Measurements from ENCODE around the gene TP53I11. TPM values are rescaled to one million over a fixed set of nuclear protein-coding genes. Genes with fewer than 3 reads are reported as not detected.
A peak's percentile ranks its signal among the peaks of the same experiment; 100 is the strongest.

TP53I11 gene
- total RNA-seq, 1 donor from 2014 or later = 83.6 TPM

DNA sequence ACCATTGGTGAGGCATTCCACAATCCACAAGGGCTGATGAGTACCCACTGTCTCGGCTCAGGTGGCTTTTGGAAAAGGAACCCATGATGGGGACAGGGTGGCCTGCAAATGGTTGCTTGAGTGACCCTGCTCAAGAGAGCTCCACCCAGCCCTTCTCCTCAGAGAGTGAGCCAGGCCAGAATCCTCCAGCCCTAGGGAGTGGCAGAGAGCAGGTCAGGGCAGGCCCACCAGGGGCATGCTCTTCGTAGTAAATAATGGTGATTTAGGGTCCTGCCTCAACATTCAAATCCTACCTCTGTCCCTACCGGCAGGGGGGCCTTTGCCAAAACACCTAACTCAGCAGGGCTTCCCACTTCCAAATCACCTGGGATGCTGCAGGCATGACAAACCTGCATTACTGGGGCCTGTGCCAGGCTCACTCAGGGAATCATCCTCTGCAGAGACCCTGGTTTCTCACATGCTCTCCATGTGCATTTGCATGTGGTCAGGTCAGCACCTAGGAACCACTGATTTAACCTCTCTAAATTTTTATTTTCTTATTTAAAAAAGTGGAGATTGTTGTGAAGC lies 17.3 kb upstream of the TP53I11 start:
- DNase-seq (ENCODE audit: low read depth, low spot score) = no peak
- Mint-ChIP-seq H3K36me3 (ENCODE audit: low read depth) (no peaks in the 10 kb centered on the region), H3K27ac (ENCODE audit: unreplicated experiment) (no peak overlapping the region), H3K27me3 (ENCODE audit: low read depth) (no peaks in the 10 kb centered on the region), H3K4me1 (peaks cover 49% of the 10 kb centered on the region), H3K9me3 (no peaks in the 10 kb centered on the region), H3K4me3 (no peak overlapping the region)
- TF ChIP-seq, protein P1, sequence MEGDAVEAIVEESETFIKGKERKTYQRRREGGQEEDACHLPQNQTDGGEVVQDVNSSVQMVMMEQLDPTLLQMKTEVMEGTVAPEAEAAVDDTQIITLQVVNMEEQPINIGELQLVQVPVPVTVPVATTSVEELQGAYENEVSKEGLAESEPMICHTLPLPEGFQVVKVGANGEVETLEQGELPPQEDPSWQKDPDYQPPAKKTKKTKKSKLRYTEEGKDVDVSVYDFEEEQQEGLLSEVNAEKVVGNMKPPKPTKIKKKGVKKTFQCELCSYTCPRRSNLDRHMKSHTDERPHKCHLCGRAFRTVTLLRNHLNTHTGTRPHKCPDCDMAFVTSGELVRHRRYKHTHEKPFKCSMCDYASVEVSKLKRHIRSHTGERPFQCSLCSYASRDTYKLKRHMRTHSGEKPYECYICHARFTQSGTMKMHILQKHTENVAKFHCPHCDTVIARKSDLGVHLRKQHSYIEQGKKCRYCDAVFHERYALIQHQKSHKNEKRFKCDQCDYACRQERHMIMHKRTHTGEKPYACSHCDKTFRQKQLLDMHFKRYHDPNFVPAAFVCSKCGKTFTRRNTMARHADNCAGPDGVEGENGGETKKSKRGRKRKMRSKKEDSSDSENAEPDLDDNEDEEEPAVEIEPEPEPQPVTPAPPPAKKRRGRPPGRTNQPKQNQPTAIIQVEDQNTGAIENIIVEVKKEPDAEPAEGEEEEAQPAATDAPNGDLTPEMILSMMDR (conservative IDR thresholded peaks at IDR 0.05) = no peak

DNA sequence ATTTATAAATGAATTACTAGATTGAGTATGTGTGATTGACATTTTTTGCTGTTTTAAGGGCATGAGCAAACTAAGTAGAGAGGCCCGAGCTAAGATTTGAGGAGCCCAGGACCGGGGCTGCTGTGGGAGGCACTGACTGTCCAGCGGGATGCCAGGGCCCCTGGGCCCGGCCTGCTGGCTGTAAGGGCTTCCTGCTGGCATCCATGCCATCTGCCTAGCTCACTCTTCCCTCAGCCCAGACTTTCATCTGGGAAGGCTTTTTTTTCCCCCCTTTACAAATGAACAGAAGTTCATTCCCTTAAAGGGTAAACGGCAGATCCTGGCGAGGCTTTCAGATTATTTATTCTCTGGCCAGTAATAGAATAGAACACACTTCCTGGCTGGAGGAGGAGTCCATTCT lies 16.0 kb upstream of the TP53I11 start:
- Mint-ChIP-seq H3K27me3 (ENCODE audit: low read depth) (no peaks in the 10 kb centered on the region), H3K36me3 (ENCODE audit: low read depth) (no peaks in the 10 kb centered on the region), H3K4me3 (no peak overlapping the region), H3K27ac (ENCODE audit: unreplicated experiment) (no peak overlapping the region), H3K9me3 (no peaks in the 10 kb centered on the region), H3K4me1 (peaks cover 58% of the 10 kb centered on the region)
- no peak for DNase-seq (ENCODE audit: low read depth, low spot score)
- TF ChIP-seq, protein P1 (conservative IDR thresholded peaks at IDR 0.05) = no peak

DNA sequence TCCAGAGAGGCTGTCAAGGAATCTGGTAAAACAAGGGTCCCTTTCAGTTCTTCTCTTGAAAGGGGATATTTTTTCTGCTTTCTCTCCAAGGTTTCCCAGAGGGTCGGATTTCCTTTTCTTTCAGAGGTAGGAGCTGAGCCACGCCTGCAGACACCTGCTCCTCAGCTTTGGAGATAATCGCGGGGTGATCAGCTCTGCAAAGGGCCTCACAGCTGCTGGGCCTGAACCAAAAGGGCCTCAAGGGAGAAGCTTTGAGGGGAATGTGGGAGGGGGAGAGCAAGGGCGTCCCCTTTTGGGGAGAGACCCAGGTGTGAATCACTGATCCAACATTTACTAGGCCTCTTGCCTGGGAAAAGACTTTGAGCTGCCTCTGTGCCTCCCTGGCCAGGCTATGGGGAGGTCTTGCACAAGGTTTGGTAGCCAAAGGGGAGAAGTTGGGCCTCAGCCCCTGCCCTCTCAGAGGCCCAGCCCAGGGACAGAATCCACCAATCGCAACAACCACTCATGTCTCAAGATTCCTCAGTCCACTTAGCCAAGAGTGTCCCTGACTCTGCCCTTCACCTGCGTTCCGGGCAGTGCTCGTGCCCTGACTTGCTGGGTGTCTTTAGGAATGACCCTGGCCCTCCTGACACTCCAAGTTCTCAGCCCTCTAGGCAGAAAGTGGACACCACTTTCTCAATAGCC lies 14.0 kb upstream of the TP53I11 start:
- TF ChIP-seq, protein P1 (conservative IDR thresholded peaks at IDR 0.05) = no peak
- no peaks in the 10 kb centered on the region for H3K9me3 Mint-ChIP-seq
- no peak overlapping the region for H3K27ac Mint-ChIP-seq (ENCODE audit: unreplicated experiment)
- H3K36me3 Mint-ChIP-seq (ENCODE audit: low read depth) = no peaks in the 10 kb centered on the region
- DNase-seq (ENCODE audit: low read depth, low spot score) = no peak
- H3K4me1 Mint-ChIP-seq = peaks cover 64% of the 10 kb centered on the region
- H3K27me3 Mint-ChIP-seq (ENCODE audit: low read depth) = peaks cover 3% of the 10 kb centered on the region
- H3K4me3 Mint-ChIP-seq = no peak overlapping the region

GRCh38 chr11:44963948-44964347 lies 13.3 kb upstream of the TP53I11 start:
- H3K36me3 Mint-ChIP-seq (ENCODE audit: low read depth) = no peaks in the 10 kb centered on the region
- peaks cover 67% of the 10 kb centered on the region for H3K4me1 Mint-ChIP-seq
- H3K9me3 Mint-ChIP-seq = no peaks in the 10 kb centered on the region
- DNase-seq (ENCODE audit: low read depth, low spot score) = no peak
- peaks cover 9% of the 10 kb centered on the region for H3K27me3 Mint-ChIP-seq (ENCODE audit: low read depth)
- peak overlapping the region; percentile 53 for H3K27ac Mint-ChIP-seq (ENCODE audit: unreplicated experiment)
- no peak overlapping the region for H3K4me3 Mint-ChIP-seq
- TF ChIP-seq, protein P1 (conservative IDR thresholded peaks at IDR 0.05) = no peak

DNA sequence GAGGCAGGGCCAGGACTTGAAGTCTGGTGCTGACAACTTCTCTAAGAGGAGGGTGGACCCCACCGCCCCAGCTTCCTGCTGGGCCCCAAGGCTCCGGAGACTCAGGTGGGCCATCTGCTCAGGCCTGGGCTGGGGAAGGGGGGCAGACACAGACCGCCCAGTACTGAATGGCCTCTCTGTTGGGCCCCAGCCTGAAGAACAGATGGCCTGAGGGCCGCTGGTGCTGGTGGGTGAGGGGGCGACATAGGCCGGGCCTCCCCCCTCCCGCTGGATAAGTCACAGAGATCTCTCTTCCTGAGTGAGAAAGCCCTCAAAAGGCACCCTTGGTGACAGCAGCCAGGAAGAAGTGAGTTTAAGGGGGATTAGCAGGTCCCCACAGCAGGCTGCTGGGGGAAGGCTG lies 12.5 kb upstream of the TP53I11 start:
- Mint-ChIP-seq H3K27ac (ENCODE audit: unreplicated experiment) (peak overlapping the region; percentile 71), H3K27me3 (ENCODE audit: low read depth) (peaks cover 15% of the 10 kb centered on the region), H3K9me3 (no peaks in the 10 kb centered on the region), H3K36me3 (ENCODE audit: low read depth) (no peaks in the 10 kb centered on the region), H3K4me3 (peak overlapping the region; percentile 54), H3K4me1 (peaks cover 70% of the 10 kb centered on the region)
- DNase-seq (ENCODE audit: low read depth, low spot score) = no peak
- TF ChIP-seq, protein P1 (conservative IDR thresholded peaks at IDR 0.05) = no peak
